ENCODE results near the gene UCN. TPM values are rescaled to one million over a fixed set of nuclear protein-coding genes. Genes with fewer than 3 reads are reported as not detected.

The UCN gene
- polyA plus RNA-seq, 1 donor from 2014 or later, result 9.0 TPM

- Histone ChIP-seq H3K4me2 (ENCODE audit: low read length) (no peak overlapping the region), H3K27ac (ENCODE audit: low read length) (no peak overlapping the region), H4K20me1 (ENCODE audit: insufficient read depth) (no peaks in the 10 kb centered on the region), H3K9me3 (ENCODE audit: low read length) (no peaks in the 10 kb centered on the region), H3F3A (ENCODE audit: insufficient read depth, low read length, poor library complexity, severe bottlenecking) (no peaks in the 10 kb centered on the region), H3K79me2 (replicated peaks; ENCODE audit: insufficient read depth, low read length) (no peaks in the 10 kb centered on the region), H3K9ac (ENCODE audit: low read length) (no peak overlapping the region), H3K4me3 (ENCODE audit: low read length) (peak overlapping the region; percentile 40), H3K36me3 (ENCODE audit: insufficient read depth, low read length) (no peaks in the 10 kb centered on the region), H2AFZ (ENCODE audit: low read depth, low read length) (no peak overlapping the region), H3K9me2 (ENCODE audit: insufficient read depth, low read length) (no peaks in the 10 kb centered on the region), H3K27me3 (ENCODE audit: insufficient read depth, low read depth, low read length) (peaks cover 48% of the 10 kb centered on the region)
- no peak for TF ChIP-seq CTCF (IDR thresholded peaks at IDR 0.05; ENCODE audit: poor library complexity, severe bottlenecking)
- no peak for TF ChIP-seq EP300 (conservative IDR thresholded peaks at IDR 0.05; ENCODE audit: poor library complexity, severe bottlenecking)
- TF ChIP-seq SMC3 (conservative IDR thresholded peaks at IDR 0.05; ENCODE audit: poor library complexity), result no peak
- TF ChIP-seq TAF1 (IDR thresholded peaks at IDR 0.05; ENCODE audit: low read depth), result no peak
- TF ChIP-seq EZH2 (IDR thresholded peaks at IDR 0.05; ENCODE audit: borderline replicate concordance, insufficient read depth, low read length, poor library complexity, severe bottlenecking), result no peak
- TF ChIP-seq POLR2AphosphoS5 (IDR thresholded peaks at IDR 0.05), result no peak
- TF ChIP-seq MXI1 (conservative IDR thresholded peaks at IDR 0.05; ENCODE audit: poor library complexity, severe bottlenecking), result no peak
- TF ChIP-seq, protein P1, sequence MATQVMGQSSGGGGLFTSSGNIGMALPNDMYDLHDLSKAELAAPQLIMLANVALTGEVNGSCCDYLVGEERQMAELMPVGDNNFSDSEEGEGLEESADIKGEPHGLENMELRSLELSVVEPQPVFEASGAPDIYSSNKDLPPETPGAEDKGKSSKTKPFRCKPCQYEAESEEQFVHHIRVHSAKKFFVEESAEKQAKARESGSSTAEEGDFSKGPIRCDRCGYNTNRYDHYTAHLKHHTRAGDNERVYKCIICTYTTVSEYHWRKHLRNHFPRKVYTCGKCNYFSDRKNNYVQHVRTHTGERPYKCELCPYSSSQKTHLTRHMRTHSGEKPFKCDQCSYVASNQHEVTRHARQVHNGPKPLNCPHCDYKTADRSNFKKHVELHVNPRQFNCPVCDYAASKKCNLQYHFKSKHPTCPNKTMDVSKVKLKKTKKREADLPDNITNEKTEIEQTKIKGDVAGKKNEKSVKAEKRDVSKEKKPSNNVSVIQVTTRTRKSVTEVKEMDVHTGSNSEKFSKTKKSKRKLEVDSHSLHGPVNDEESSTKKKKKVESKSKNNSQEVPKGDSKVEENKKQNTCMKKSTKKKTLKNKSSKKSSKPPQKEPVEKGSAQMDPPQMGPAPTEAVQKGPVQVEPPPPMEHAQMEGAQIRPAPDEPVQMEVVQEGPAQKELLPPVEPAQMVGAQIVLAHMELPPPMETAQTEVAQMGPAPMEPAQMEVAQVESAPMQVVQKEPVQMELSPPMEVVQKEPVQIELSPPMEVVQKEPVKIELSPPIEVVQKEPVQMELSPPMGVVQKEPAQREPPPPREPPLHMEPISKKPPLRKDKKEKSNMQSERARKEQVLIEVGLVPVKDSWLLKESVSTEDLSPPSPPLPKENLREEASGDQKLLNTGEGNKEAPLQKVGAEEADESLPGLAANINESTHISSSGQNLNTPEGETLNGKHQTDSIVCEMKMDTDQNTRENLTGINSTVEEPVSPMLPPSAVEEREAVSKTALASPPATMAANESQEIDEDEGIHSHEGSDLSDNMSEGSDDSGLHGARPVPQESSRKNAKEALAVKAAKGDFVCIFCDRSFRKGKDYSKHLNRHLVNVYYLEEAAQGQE (IDR thresholded peaks at IDR 0.05; ENCODE audit: borderline replicate concordance), result no peak
- no peak for TF ChIP-seq RAD21 (conservative IDR thresholded peaks at IDR 0.05)
Measured at GRCh38 chr2:27307545-27308358, 493 bp downstream of the UCN start.

GRCh38 chr2:27307287-27307544, 1.0 kb downstream of the UCN start:
- TF ChIP-seq POLR2AphosphoS5 (IDR thresholded peaks at IDR 0.05), result no peak
- TF ChIP-seq, protein P1 (IDR thresholded peaks at IDR 0.05; ENCODE audit: borderline replicate concordance), result no peak
- Histone ChIP-seq H3K36me3 (ENCODE audit: insufficient read depth, low read length) (no peaks in the 10 kb centered on the region), H2AFZ (ENCODE audit: low read depth, low read length) (no peak overlapping the region), H3K9me2 (ENCODE audit: insufficient read depth, low read length) (no peaks in the 10 kb centered on the region), H3K4me2 (ENCODE audit: low read length) (no peak overlapping the region), H3K27ac (ENCODE audit: low read length) (no peak overlapping the region), H3K9ac (ENCODE audit: low read length) (no peak overlapping the region), H3K79me2 (replicated peaks; ENCODE audit: insufficient read depth, low read length) (no peaks in the 10 kb centered on the region), H3K4me3 (ENCODE audit: low read length) (peak overlapping the region; percentile 40), H4K20me1 (ENCODE audit: insufficient read depth) (no peaks in the 10 kb centered on the region), H3K9me3 (ENCODE audit: low read length) (no peaks in the 10 kb centered on the region), H3F3A (ENCODE audit: insufficient read depth, low read length, poor library complexity, severe bottlenecking) (no peaks in the 10 kb centered on the region), H3K27me3 (ENCODE audit: insufficient read depth, low read depth, low read length) (peaks cover 48% of the 10 kb centered on the region)
